T-helper 17 cell (primary cell): ENCODE data around the gene SPOUT1. TPM values are rescaled to one million over a fixed set of nuclear protein-coding genes. Genes with fewer than 3 reads are reported as not detected.
"Not testable (repeated sequence)": the region's sequence is repeated elsewhere in the genome, so short reads cannot be mapped to it uniquely, and the experiment has no call there.

Experiments
- ATAC-seq: fragments of 150-1000 bp; cut with Tn5 transposase; 2 replicates; pipeline ENCODE4 v1.10.0; 2021; ENCODE audit warnings: mild to moderate bottlenecking, moderate library complexity
- DNase-seq, 3 donors: peaks; one replicate each; pipeline versions ENCODE4 v3.0.0 to v3.0.0-alpha.2; 2020 to 2021
- H3K9me3 ChIP-seq: one replicate; pipeline ENCODE4 v1.7.0; 2013; ENCODE audit warnings: low read length, mild to moderate bottlenecking; ENCODE audit not compliant: control insufficient read depth, poor library complexity, severe bottlenecking
- H3K27ac Mint-ChIP-seq: one replicate; pipeline ENCODE4 v1.8.0; 2022; ENCODE audit warnings: mild to moderate bottlenecking, moderate library complexity, mixed read lengths
- H3K27me3 Mint-ChIP-seq: one replicate; pipeline ENCODE4 v1.8.0; 2022; ENCODE audit warnings: mixed read lengths
- H3K36me3 Mint-ChIP-seq: one replicate; pipeline ENCODE4 v1.8.0; 2022; ENCODE audit warnings: low read depth, mixed read lengths
- H3K4me1 Mint-ChIP-seq: one replicate; pipeline ENCODE4 v1.8.0; 2022; ENCODE audit warnings: mild to moderate bottlenecking, mixed read lengths
- H3K4me3 Mint-ChIP-seq: one replicate; pipeline ENCODE4 v1.8.0; 2022; ENCODE audit warnings: mild to moderate bottlenecking, moderate library complexity, mixed read lengths
- total RNA-seq, 4 donors: library from RNA in 2 of 4; stranded (reverse) in 2 of 4; gene quantifications; one replicate each; pipeline ENCODE4 v1.2.3 and lab custom pipeline; 2022 to 2026

Gene SPOUT1
- total RNA-seq, 2 donors from 2014 or later: 33.7 to 48.1 TPM

GRCh38 chr9:128851024-128851423 lies 21.4 kb upstream of the SPOUT1 start:
- ATAC-seq, H3K9me3 ChIP-seq, H3K4me1 Mint-ChIP-seq, DNase-seq, H3K4me3 Mint-ChIP-seq, H3K36me3 Mint-ChIP-seq, H3K27ac Mint-ChIP-seq, H3K27me3 Mint-ChIP-seq: not testable (repeated sequence)

- H3K27ac Mint-ChIP-seq: no peak overlapping the region
- H3K4me1 Mint-ChIP-seq: no peaks in the 10 kb centered on the region
- H3K36me3 Mint-ChIP-seq: no peaks in the 10 kb centered on the region
- H3K4me3 Mint-ChIP-seq: no peak overlapping the region
- H3K9me3 ChIP-seq: no peaks in the 10 kb centered on the region
- DNase-seq (no peak), ATAC-seq (no peak)
- no peaks in the 10 kb centered on the region for H3K27me3 Mint-ChIP-seq
Measured at GRCh38 chr9:128847803-128848202, 18.2 kb upstream of the SPOUT1 start.

- H3K27me3 Mint-ChIP-seq: no peaks in the 10 kb centered on the region
- ATAC-seq (no peak), DNase-seq (no peak)
- peaks cover 2% of the 10 kb centered on the region for H3K36me3 Mint-ChIP-seq
- no peak overlapping the region for H3K4me3 Mint-ChIP-seq
- peaks cover 2% of the 10 kb centered on the region for H3K4me1 Mint-ChIP-seq
- no peak overlapping the region for H3K27ac Mint-ChIP-seq
- no peaks in the 10 kb centered on the region for H3K9me3 ChIP-seq
Measured at GRCh38 chr9:128846680-128847030, 17.1 kb upstream of the SPOUT1 start.

GRCh38 chr9:128845186-128845931 lies 15.8 kb upstream of the SPOUT1 start:
- Mint-ChIP-seq H3K4me1 (peaks cover 2% of the 10 kb centered on the region), H3K36me3 (peaks cover 2% of the 10 kb centered on the region), H3K4me3 (no peak overlapping the region), H3K27ac (no peak overlapping the region), H3K27me3 (no peaks in the 10 kb centered on the region)
- ATAC-seq (no peak), DNase-seq (no peak)
- no peaks in the 10 kb centered on the region for H3K9me3 ChIP-seq

GRCh38 chr9:128843171-128843570 lies 13.6 kb upstream of the SPOUT1 start:
- not testable (repeated sequence) for H3K27me3 Mint-ChIP-seq, H3K36me3 Mint-ChIP-seq, DNase-seq, H3K4me3 Mint-ChIP-seq, H3K9me3 ChIP-seq, ATAC-seq, H3K4me1 Mint-ChIP-seq, H3K27ac Mint-ChIP-seq

GRCh38 chr9:128841694-128842492 lies 12.3 kb upstream of the SPOUT1 start:
- H3K27ac Mint-ChIP-seq: no peak overlapping the region
- no peaks in the 10 kb centered on the region for H3K27me3 Mint-ChIP-seq
- H3K9me3 ChIP-seq: no peaks in the 10 kb centered on the region
- DNase-seq (no peak), ATAC-seq (no peak)
- peaks cover 5% of the 10 kb centered on the region for H3K36me3 Mint-ChIP-seq
- H3K4me1 Mint-ChIP-seq: peaks cover 2% of the 10 kb centered on the region
- no peak overlapping the region for H3K4me3 Mint-ChIP-seq

- Mint-ChIP-seq H3K36me3 (peaks cover 5% of the 10 kb centered on the region), H3K4me3 (no peak overlapping the region), H3K27me3 (no peaks in the 10 kb centered on the region), H3K4me1 (peaks cover 2% of the 10 kb centered on the region), H3K27ac (no peak overlapping the region)
- no peak for DNase-seq
- no peaks in the 10 kb centered on the region for H3K9me3 ChIP-seq
- no peak for ATAC-seq
Measured at GRCh38 chr9:128840524-128840923, 10.9 kb upstream of the SPOUT1 start.

- H3K9me3 ChIP-seq: no peaks in the 10 kb centered on the region
- Mint-ChIP-seq H3K4me1 (peaks cover 2% of the 10 kb centered on the region), H3K36me3 (peaks cover 5% of the 10 kb centered on the region), H3K4me3 (no peak overlapping the region), H3K27me3 (no peaks in the 10 kb centered on the region), H3K27ac (no peak overlapping the region)
- no peak for DNase-seq
- ATAC-seq: no peak
Measured at GRCh38 chr9:128838338-128838737, 8.7 kb upstream of the SPOUT1 start.

GRCh38 chr9:128836509-128837145 lies 7.0 kb upstream of the SPOUT1 start:
- no peak for ATAC-seq
- no peak overlapping the region for H3K4me3 Mint-ChIP-seq
- peaks cover 3% of the 10 kb centered on the region for H3K36me3 Mint-ChIP-seq
- no peaks in the 10 kb centered on the region for H3K27me3 Mint-ChIP-seq
- H3K27ac Mint-ChIP-seq: peak overlapping the region; percentile 21
- H3K9me3 ChIP-seq: no peaks in the 10 kb centered on the region
- DNase-seq: no peak
- H3K4me1 Mint-ChIP-seq: no peaks in the 10 kb centered on the region

GRCh38 chr9:128835246-128836210 lies 5.9 kb upstream of the SPOUT1 start:
- Mint-ChIP-seq H3K27ac (no peak overlapping the region), H3K4me1 (no peaks in the 10 kb centered on the region), H3K27me3 (no peaks in the 10 kb centered on the region), H3K4me3 (no peak overlapping the region), H3K36me3 (peaks cover 3% of the 10 kb centered on the region)
- no peaks in the 10 kb centered on the region for H3K9me3 ChIP-seq
- ATAC-seq (no peak), DNase-seq (no peak)

GRCh38 chr9:128833696-128834095 lies 4.1 kb upstream of the SPOUT1 start:
- ATAC-seq (no peak), DNase-seq (no peak)
- H3K9me3 ChIP-seq: no peaks in the 10 kb centered on the region
- no peak overlapping the region for H3K4me3 Mint-ChIP-seq
- peaks cover 12% of the 10 kb centered on the region for H3K4me1 Mint-ChIP-seq
- no peak overlapping the region for H3K27ac Mint-ChIP-seq
- no peaks in the 10 kb centered on the region for H3K27me3 Mint-ChIP-seq
- H3K36me3 Mint-ChIP-seq: peaks cover 3% of the 10 kb centered on the region

GRCh38 chr9:128828719-128829452 lies 708 bp downstream of the SPOUT1 start:
- Mint-ChIP-seq H3K27ac (peak overlapping the region; percentile 94), H3K4me1 (peaks cover 14% of the 10 kb centered on the region)
- no peak for ATAC-seq

More at GRCh38 chr9:128828719-128829452, 708 bp downstream of the SPOUT1 start:
- H3K9me3 ChIP-seq: no peaks in the 10 kb centered on the region
- DNase-seq: no peak
- Mint-ChIP-seq H3K4me3 (peak overlapping the region; percentile 98), H3K36me3 (no peaks in the 10 kb centered on the region), H3K27me3 (no peaks in the 10 kb centered on the region)
